Prostate gland (tissue), 2 donors: ENCODE data around the gene SIGLEC1. TPM values are rescaled to one million over a fixed set of nuclear protein-coding genes. Genes with fewer than 3 reads are reported as not detected.
A peak's percentile ranks its signal among the peaks of the same experiment; 100 is the strongest.

ENCODE experiments used
- DNase-seq: peaks from one replicate; pipeline ENCODE4 v3.0.0-alpha.2; 2019; ENCODE audit warnings: low spot score
- H3K27ac ChIP-seq, 2 donors: fragments of 200-600 bp; sonication (generic); 2 replicates each; pipeline ENCODE4 v1.5.1; 2017 to 2019
- H3K27me3 ChIP-seq: fragments of 200-600 bp; sonication (generic); replicated peaks from 2 replicates; pipeline ENCODE4 v1.5.1; 2019; ENCODE audit not compliant: insufficient read depth
- H3K36me3 ChIP-seq, 2 donors: fragments of 200-600 bp; sonication (generic); 1 replicate in 1 of 2; 2 replicates in 1 of 2; pipeline versions ENCODE4 v1.5.1 to v1.8.1; 2017 to 2019
- H3K4me1 ChIP-seq: fragments of 200-600 bp; sonication (generic); replicated peaks from 2 replicates; pipeline ENCODE4 v1.5.1; 2019
- H3K4me3 ChIP-seq, 2 donors: fragments of 200-600 bp; sonication (generic); 2 replicates each; pipeline ENCODE4 v1.5.1; 2017 to 2019
- H3K9me3 ChIP-seq: fragments of 200-600 bp; sonication (generic); 2 replicates; pipeline ENCODE4 v1.5.1; 2017
- POLR2A ChIP-seq: fragments of 450-650 bp; IDR thresholded peaks from one replicate; pipeline ENCODE4 v1.6.1; 2016; ENCODE audit warnings: antibody characterized with exemption, mild to moderate bottlenecking
- POLR2AphosphoS5 ChIP-seq: sonication (generic); formaldehyde crosslinking; IDR thresholded peaks from one replicate; pipeline ENCODE4 v1.6.1; 2017; ENCODE audit warnings: antibody characterized with exemption
- WGBS: methylation state at CpG from one replicate; pipeline ENCODE4 v1.1.5; 2018; 5-methylcytosine and 5-hydroxymethylcytosine counted together
- intact Hi-C: fragments of 100-400 bp; cut with DNase I; formaldehyde crosslinking; loops from one replicate; pipeline ENCODE4 v1.14.2; 2022
- total RNA-seq, 2 donors: library from RNA; depleted of rRNA; stranded (reverse); fragments of >200 nt; gene quantifications; one replicate each; pipeline ENCODE4 v1.1.0, GENCODE V29; 2016
- TF ChIP-seq, protein P1 (sequence below), 4 experiments: fragments of 200-600 bp in 2 of 4; fragments of 450-650 bp in 2 of 4; sonication (generic) in 2 of 4; IDR thresholded peaks; 1 replicate in 3 of 4; 2 replicates in 1 of 4; pipeline ENCODE4 v1.5.1; 2016 to 2019; ENCODE audit warnings: antibody characterized with exemption in 4 of 4, mild to moderate bottlenecking in 2 of 4, moderate library complexity in 2 of 4

SIGLEC1 gene
- total RNA-seq, 2 donors from 2014 or later, result 0.32 to 5.3 TPM

DNA sequence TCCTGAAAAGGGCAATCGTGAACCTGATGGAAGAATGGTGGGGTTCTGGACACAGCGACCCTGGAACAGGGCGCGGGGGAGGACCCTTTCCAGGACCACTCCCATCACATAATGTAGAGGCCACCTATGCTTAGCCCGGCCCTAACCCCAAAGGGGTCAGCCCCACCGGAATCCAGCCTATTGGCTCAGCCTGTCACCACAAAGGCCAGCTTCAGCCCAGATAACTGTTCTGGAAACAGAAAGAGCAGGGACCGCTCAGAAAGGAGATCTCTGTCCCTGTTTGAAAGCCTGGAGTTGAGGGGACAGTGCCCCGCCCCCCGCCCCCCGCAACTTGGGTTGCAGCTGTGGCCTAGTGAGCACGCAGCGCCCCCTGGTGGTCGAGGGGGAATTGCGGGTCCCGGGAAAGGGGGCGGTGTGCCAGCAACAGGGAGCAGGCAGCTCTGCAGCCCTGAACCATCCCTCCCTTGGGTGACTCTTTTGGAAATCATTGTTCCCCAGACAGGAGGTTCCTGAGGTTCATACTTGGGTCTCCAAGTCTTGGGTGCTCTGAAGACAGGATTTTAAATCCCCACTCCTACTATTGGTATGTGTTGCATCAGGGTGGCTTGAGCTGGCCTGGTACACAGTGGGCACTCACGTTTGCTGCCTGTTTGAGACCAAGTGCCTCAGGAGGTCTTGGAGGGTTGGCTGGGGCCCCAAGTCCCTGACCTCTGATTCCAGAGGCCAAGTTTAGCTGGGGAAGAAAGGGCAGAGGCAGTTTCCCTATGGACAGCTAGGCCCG lies 1.5 kb downstream of the SIGLEC1 start:
- Histone ChIP-seq H3K27ac (no peak overlapping the region), H3K36me3 (no peaks in the 10 kb centered on the region), H3K4me1 (no peaks in the 10 kb centered on the region), H3K4me3 (no peak overlapping the region), H3K9me3 (no peaks in the 10 kb centered on the region), H3K27me3 (no peaks in the 10 kb centered on the region)
- TF ChIP-seq POLR2A (no peak), POLR2AphosphoS5 (peak; percentile 8)
- TF ChIP-seq, protein P1, sequence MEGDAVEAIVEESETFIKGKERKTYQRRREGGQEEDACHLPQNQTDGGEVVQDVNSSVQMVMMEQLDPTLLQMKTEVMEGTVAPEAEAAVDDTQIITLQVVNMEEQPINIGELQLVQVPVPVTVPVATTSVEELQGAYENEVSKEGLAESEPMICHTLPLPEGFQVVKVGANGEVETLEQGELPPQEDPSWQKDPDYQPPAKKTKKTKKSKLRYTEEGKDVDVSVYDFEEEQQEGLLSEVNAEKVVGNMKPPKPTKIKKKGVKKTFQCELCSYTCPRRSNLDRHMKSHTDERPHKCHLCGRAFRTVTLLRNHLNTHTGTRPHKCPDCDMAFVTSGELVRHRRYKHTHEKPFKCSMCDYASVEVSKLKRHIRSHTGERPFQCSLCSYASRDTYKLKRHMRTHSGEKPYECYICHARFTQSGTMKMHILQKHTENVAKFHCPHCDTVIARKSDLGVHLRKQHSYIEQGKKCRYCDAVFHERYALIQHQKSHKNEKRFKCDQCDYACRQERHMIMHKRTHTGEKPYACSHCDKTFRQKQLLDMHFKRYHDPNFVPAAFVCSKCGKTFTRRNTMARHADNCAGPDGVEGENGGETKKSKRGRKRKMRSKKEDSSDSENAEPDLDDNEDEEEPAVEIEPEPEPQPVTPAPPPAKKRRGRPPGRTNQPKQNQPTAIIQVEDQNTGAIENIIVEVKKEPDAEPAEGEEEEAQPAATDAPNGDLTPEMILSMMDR (IDR thresholded peaks at IDR 0.05), result peak; percentile 84 to 99 (median 90)
- peak; percentile 44 for DNase-seq
- 24% methylated on average over 14 of the region's 18 CpGs for WGBS
- intact Hi-C loops, result loop anchor here (2.0 to 5.0 kb wide), 2 partner anchors 34 to 149 kb away; no protein-coding TSS in a partner anchor

GRCh38 chr20:3710011-3710466 lies 2.4 kb downstream of the SIGLEC1 start:
- 54% methylated on average over 6 of the region's 6 CpGs for WGBS
- TF ChIP-seq POLR2AphosphoS5 (no peak), POLR2A (no peak)
- TF ChIP-seq, protein P1 (IDR thresholded peaks at IDR 0.05), result no peak

DNA sequence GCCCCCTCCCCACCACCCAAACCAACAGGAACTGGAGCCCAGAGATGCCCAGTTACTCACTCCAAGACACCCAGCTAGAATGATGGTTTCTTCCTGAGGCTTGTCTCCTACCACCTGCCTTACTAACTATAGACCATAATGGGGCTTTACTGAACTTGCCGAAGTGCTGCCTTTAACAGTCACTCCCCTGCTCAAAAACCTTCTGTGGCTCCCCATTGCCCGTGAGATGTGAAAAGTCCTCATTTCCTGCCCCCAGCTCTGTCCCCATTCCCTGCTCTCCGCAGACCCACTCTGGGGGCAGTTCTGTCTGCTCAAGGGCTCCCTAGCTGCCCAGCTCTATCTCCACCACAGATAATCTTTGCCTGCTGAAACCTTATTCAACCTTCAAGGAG lies 4.9 kb downstream of the SIGLEC1 start:
- Histone ChIP-seq H3K4me1 (no peaks in the 10 kb centered on the region), H3K36me3 (no peaks in the 10 kb centered on the region), H3K4me3 (no peak overlapping the region), H3K27me3 (no peaks in the 10 kb centered on the region), H3K27ac (no peak overlapping the region), H3K9me3 (no peaks in the 10 kb centered on the region)
- 94% methylated on average over 3 of the region's 3 CpGs for WGBS
- intact Hi-C loops, result no loop called here
- TF ChIP-seq POLR2AphosphoS5 (no peak), POLR2A (no peak)
- TF ChIP-seq, protein P1 (IDR thresholded peaks at IDR 0.05), result no peak
- DNase-seq, result no peak

More at GRCh38 chr20:3710011-3710466, 2.4 kb downstream of the SIGLEC1 start:
- Histone ChIP-seq H3K27ac (no peak overlapping the region), H3K4me1 (no peaks in the 10 kb centered on the region), H3K27me3 (no peaks in the 10 kb centered on the region), H3K9me3 (no peaks in the 10 kb centered on the region), H3K4me3 (no peak overlapping the region), H3K36me3 (no peaks in the 10 kb centered on the region)
- no peak for DNase-seq
- intact Hi-C loops, result loop anchor here (2.0 to 5.0 kb wide), 2 partner anchors 33 to 148 kb away; no protein-coding TSS in a partner anchor

DNA sequence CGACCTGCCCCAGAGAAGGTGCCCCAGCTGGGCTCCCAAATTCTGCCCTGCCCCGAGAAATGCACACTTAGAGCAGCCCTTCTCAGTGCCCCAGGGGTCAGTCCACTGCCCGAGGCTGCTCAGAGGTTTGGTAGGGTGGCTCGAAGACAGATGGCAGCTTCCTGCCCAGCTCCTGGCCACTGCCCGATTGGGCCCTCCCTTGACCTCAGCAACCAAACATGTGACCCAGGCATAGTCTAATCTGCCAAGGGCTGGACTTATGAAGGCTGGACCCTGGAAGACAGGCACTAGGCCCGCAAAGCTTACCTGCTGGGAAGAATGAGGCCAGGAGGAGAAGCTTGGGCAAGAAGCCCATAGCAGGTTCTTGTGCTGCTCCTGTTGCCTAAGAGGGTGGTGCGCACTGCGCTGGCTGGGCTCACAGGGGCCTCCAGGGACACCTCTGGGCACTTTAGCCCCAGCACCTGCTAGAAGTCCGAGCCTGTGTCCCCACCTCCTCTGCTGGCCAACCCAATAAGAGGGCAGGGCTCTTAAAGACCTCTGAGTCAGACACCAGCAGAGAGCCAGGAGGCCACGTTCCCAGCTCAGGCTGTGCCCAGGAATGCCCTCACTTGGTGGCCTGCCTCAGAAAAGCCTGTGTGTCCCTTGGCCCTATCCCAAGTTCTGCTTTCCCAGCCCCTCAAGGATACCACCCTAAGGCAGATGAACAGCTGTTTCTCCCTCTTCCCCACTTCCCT lies 5.5 kb downstream of the SIGLEC1 start:
- H3K9me3 ChIP-seq, result no peaks in the 10 kb centered on the region
- TF ChIP-seq POLR2AphosphoS5 (no peak), POLR2A (no peak)
- TF ChIP-seq, protein P1 (IDR thresholded peaks at IDR 0.05), result no peak
- no peaks in the 10 kb centered on the region for H3K36me3 ChIP-seq
- H3K4me1 ChIP-seq, result no peaks in the 10 kb centered on the region
- no peak overlapping the region for H3K4me3 ChIP-seq
- no peak overlapping the region for H3K27ac ChIP-seq
- intact Hi-C loops, result no loop called here
- DNase-seq, result no peak
- no peaks in the 10 kb centered on the region for H3K27me3 ChIP-seq
- WGBS, result 80% methylated on average over 9 of the region's 10 CpGs
